HG03460 (cell line): ENCODE data around the gene STAC3.
A peak's percentile ranks its signal among the peaks of the same experiment; 100 is the strongest.

ENCODE experiments used
- ATAC-seq: cut with Tn5 transposase; IDR thresholded peaks from one replicate; pipeline ENCODE4 v1.9.1; 2021; ENCODE audit not compliant: unreplicated experiment

The STAC3 gene

DNA sequence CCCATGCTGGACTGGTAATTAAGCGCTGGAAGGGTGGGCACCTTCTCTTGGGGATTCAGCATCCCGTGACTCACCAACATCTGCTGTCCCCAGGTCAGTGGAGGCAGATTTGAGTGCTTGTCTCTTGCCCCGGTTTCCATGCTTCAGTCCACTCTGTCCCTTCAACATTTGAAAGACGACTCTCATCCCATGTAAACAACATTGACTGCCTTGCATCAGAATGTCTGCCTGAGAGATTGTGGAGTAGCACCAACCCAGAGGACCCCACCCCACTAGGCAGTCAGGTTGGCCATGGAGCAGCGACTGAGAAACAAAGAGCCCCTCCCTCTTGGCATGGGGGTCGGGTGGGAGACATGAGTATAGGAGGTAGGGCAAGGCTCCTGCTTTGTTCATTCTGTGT, 4.9 kb upstream of the STAC3 start:
- ATAC-seq = no peak

DNA sequence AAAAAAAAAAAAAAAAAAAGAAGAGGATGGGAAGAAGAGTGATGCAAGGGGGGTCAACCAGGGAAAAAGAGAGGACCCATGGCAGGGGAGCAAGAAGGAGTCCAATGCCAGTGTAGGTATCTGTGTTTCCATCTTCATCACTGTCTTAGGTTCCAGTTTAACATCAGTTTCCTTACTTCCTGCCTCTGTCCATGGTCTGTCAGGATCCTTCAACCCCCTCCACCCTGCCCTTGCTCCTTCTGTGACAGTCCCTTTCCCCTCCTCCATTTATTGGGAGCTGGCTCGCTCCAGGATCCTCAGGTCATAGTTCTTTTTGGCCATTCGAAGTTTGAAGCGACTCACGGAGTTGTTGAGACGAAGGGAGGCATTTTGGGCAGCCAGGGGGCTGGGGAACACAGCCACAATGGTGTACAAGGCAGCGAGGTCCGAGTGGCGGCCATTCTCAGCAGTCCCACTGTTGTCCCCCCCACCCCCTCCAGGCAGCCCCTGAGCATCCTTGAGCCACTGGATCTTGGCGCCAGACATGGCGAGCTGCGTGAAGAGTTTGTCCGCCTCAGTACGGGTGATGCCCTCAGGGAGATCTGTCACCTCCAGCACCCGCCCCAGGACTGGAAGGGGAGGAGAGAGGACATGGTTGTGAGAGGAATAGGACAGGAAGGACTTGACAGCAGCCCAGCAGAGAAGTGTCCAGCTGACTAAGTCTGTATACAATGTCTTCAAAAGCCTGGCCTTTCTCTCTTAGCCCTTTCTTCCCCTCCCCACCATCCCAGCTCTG, 3.7 kb upstream of the STAC3 start:
- no peak for ATAC-seq

DNA sequence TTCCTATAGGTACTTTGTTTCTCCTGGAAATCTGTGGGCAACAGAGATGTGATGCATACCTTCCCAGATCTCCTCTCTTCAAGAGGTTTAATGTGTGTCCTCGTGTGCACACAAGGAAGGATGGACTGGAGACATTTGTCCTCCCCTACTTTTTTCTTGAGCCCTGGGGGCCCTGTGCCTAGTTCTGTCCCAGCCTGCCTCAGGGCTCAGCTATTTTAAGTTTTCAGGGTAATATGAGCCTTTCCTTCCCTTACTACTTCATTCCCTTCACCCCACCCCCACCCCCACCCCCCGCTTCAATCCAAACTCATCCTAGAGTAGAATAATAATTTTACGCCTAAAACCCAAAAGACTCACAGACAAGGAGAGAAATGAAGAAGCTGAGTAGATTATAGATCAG, 446 bp downstream of the STAC3 start:
- ATAC-seq = no peak

- ATAC-seq = no peak
Observed at GRCh38 chr12:57248934-57249742, 1.8 kb downstream of the STAC3 start.

- no peak for ATAC-seq
Observed at GRCh38 chr12:57247041-57247440, 3.9 kb downstream of the STAC3 start.

GRCh38 chr12:57244312-57244696, 6.7 kb downstream of the STAC3 start:
- ATAC-seq = no peak

DNA sequence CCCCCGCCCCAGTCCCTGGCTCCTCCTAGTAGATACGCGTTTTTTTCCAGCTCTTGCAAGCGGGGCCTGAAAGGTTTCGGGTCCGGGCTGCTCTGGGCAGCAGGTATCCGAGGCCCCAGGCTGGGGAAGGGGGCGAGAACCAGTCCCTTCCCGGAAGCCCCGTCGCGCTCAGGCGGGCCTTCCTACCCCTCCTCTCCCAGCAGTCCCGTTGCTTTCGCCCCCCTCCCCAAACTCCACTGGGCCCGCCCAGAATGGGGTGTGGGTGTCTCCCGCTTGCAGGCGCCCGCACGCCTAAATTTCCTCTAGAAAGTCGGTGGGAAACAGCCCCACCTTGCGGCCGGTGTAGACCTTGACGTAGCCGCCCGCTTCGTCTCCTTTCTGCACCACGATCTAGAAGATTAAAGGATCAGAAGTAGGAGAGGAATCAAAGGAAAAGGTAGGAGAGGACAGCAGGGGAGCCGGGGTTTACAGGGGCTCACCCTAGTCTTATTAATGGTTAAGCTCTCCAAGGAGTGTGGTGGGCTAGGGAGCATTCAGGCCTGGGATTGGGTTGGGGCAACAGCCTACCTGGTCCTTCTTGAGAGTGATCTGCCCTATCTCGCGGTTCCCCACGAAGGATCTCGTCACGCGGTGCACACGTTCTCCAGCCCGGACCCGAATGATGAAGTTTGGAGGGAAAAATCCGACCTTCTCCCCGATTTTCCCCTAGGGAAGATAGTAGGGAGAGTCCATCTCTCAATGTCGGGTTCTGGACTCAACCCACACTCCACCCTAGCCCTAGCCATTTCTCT, 7.3 kb downstream of the STAC3 start:
- no peak for ATAC-seq

- ATAC-seq = peak; percentile 40
Observed at GRCh38 chr12:57242691-57243454, 8.1 kb downstream of the STAC3 start.

DNA sequence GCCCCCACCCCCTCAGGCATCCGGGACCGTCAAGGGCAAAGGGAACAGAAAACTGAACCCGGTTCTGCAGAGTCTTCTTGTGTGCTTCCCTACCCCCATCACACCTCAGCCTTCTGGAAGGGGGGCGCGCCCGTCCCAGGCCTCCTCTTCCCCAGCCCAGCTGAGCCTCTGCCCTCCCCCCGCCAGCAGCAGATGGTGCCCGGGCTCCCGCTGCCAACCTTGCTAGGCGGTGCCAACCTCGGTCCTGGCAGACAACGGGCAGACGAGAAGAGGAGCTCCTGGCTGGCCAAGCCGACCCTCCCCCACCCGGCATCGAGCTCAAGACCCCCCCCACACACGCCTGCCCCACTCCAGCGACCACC, 8.7 kb downstream of the STAC3 start:
- ATAC-seq = no peak

DNA sequence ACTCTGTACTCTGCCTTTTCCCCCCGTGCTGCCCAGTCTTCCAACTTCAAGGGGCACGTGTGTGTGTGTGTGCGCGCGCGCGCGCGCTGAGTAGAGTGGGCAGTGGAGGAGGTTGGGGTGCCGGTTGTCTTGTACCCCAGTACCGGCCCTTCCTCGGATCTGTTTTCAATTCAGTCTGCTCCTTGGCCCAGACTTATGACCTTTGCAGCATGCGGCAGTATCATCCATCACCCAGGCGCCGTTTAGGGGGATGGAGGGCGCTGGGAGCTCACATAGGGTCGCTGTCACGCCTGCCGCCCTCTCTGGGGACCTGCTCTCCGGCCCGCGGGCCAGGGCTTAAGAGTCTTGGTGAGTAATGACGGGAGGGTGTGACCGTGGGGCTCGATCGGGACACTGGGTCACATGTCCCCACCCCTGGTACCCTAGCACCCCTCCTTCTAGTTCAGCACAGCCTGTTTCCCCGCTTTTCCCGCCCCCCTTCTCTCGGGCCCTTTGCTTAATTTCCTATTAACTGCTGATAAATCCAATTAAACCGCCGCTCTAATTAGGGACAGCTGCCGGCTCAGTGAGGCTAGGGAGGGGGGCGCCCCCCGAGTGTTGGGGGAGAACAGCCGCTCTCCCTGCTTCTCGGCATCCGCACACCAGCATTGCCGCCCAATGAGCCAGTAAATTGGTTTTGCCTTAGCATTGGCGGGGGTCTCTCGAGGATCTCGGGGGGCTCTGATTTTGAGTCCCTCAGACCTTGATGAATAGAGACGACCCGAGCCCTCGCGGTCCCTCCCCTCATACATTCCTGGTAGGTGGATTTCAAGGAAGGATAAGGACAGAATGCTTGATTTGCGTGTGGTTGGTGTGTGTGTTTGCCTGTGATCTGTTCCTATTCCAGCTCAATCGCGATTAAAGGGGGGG, 9.3 kb downstream of the STAC3 start:
- ATAC-seq = no peak

- ATAC-seq = no peak
Observed at GRCh38 chr12:57240926-57241401, 10.0 kb downstream of the STAC3 start.

GRCh38 chr12:57240066-57240921, 10.7 kb downstream of the STAC3 start:
- ATAC-seq = no peak

DNA sequence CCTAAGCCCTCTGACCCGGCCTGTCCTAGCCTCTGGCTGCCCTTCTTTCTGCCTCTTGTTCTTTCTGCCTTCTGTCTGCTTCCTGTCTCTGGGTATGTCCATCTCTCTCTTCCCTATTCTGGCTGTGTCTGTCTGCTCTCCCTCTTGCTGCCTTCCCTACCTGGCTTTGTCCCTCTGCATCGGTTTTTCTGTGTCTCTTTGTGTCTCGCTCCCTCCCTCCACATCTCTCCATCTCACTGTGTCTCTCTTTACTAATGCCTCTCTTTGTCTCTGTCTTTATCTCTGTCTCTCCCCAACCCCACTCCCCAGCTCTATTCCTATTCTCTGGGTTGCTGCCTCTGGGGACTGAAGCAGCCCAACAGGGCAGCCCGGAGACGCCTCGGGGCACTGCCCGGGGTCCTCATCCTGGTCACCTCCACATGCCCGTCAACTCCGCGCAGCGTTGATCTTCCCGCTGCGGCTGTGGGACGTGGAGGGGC, 11.4 kb downstream of the STAC3 start:
- ATAC-seq = no peak

- ATAC-seq = peak; percentile 43
Observed at GRCh38 chr12:57238854-57239554, 12.0 kb downstream of the STAC3 start.

DNA sequence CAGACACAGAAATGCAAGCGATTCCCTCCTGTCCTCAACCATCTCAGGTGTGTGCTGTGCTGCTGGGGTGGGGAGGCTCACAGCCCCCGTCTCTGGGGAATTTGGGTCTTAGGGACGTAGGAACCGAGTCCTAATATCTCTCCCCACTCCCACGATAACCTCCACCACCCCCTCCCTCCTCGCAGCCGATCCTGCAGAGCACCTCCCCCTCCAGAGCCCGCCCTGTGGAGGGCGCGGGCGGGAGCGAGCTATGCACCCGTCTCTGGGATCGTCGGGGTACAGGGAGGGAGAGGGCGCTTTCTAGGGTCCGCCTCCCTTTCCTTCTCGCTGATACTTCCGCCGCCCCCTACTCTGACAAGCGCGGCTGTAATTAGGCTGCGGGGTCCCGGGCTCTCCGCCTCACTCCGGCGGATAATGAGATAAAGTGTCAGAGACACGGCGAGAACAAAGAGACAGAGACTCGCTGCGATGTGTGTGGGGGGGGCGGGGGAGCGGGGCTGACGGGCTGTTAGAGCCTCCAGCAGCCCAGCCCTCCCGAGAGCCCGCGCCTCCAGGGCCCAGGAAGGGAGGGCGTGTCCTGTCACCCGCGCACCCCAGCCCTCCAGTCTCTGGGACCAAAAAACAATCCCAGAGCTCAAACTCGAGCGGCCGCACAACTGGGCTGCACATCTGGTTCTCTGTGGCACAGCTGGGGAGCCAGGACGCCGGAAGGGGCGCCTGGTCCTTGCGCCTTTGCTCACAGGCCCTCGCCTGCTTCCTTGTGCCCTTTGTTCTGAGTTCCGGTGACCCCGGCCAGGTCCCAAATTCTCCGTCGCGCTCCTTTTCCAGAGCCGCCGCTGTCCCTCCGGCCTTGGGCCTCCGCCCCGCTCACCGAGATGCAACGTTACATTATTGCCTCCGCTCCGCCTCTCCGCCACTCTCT, 12.8 kb downstream of the STAC3 start:
- no peak for ATAC-seq

DNA sequence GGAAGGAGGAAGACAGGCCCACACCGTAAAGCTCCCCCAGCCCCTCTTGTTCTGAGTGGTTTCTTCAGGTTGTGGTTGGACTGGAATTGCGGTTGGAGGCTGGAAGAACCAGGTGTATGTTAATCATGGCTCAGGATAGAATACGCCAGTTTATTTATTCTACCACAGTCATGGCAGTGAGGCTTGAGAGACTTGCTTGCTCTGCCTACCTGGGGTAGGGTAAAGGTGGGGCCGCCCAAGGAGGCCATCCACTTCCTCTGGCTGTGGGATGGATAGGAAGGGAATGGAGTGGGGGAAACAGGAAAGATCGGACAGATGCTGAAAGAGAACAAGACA, 13.4 kb downstream of the STAC3 start:
- ATAC-seq = no peak

DNA sequence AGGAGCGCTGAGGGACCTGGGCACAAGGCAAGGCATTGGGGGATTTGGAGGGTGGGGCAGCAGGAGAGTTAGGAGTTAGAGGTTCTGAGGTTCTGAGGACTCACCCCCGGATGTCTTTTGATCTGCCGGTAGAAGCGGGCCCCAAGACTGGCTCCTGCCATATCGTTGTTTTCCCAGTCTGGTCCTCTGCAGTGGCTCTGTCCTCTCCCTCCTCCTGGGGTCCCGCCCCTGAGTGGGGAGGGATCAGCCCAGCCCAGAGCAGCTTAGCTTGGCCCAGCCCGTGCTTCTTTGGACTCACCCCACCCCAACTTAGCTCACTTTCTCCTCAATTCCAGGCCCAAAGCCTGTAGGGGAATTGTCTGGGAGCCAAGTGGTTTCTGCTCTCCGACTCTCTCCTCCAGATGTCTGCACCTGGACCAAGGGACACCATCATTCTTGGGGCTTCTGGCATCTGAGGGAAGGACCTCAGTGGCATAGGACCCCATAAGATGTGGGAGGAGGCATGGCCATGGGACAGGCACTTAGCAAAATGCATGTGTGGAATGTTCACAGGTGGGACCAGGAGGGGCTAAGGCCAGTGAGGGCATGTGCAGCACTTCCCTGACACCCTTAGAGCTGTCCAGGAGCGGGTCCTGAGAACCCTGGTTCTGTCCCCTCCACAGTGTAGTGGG, 13.9 kb downstream of the STAC3 start:
- no peak for ATAC-seq
